GM06990 (cell line): ENCODE data around the gene TLX2.

Experiments
- DNase-seq: peaks from one replicate; pipeline ENCODE4 v3.0.0-alpha.2; 2011; ENCODE audit not compliant: insufficient read length; ENCODE audit errors: extremely low read depth
- H3K27me3 ChIP-seq: replicated peaks from 2 replicates; pipeline ENCODE4 v1.6.0; 2011; ENCODE audit warnings: low read length; ENCODE audit not compliant: control insufficient read depth, insufficient read depth
- H3K36me3 ChIP-seq: 2 replicates; pipeline ENCODE4 v1.5.1; 2011; ENCODE audit warnings: low read length; ENCODE audit not compliant: control insufficient read depth, insufficient read depth
- H3K4me3 ChIP-seq: replicated peaks from 2 replicates; pipeline ENCODE4 v1.5.1; 2011; ENCODE audit warnings: low read depth, mild to moderate bottlenecking, control low read depth, low read length
- TF ChIP-seq, protein P1 (sequence below): IDR thresholded peaks from 2 replicates; pipeline ENCODE4 v1.5.1; 2011; ENCODE audit warnings: low read length, control low read depth, mild to moderate bottlenecking, inconsistent platforms; ENCODE audit not compliant: insufficient read depth, poor library complexity, severe bottlenecking

The TLX2 gene

DNA sequence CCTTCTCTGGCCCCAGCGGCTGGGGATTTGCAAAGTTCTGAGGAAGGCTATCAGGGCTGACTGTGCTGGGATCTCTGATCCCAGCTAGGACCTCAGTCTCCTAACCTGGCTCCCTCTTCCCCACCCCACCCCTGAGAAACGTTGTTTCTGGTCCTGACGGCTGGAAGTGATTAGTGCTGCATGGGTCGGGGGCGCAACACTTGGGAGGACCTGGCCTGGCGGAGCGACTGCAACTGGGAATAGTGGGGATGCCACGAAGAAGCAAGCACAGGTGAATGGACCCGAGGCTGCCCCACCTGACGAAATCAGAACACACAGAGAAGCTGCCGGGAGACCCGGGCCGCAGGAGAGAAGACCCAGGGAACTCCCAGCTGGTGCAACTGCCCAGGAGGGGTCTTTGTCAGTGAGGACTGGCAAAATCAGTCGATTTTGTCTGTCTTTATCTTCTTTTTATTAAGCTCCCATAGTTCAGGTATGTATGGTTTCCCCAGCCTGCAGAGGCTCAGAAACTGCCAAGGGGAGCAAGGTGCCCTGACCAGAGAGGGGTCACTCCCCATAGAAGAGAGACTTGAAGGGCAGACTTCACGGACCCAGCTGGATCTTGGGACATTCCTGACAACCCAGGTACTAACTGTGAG, 14.2 kb upstream of the TLX2 start:
- TF ChIP-seq, protein P1, sequence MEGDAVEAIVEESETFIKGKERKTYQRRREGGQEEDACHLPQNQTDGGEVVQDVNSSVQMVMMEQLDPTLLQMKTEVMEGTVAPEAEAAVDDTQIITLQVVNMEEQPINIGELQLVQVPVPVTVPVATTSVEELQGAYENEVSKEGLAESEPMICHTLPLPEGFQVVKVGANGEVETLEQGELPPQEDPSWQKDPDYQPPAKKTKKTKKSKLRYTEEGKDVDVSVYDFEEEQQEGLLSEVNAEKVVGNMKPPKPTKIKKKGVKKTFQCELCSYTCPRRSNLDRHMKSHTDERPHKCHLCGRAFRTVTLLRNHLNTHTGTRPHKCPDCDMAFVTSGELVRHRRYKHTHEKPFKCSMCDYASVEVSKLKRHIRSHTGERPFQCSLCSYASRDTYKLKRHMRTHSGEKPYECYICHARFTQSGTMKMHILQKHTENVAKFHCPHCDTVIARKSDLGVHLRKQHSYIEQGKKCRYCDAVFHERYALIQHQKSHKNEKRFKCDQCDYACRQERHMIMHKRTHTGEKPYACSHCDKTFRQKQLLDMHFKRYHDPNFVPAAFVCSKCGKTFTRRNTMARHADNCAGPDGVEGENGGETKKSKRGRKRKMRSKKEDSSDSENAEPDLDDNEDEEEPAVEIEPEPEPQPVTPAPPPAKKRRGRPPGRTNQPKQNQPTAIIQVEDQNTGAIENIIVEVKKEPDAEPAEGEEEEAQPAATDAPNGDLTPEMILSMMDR, result no peak
- no peak overlapping the region for H3K4me3 ChIP-seq
- H3K27me3 ChIP-seq, result peaks cover 2% of the 10 kb centered on the region
- no peak for DNase-seq
- H3K36me3 ChIP-seq, result no peaks in the 10 kb centered on the region; the same call in 1 of the 2 replicates

DNA sequence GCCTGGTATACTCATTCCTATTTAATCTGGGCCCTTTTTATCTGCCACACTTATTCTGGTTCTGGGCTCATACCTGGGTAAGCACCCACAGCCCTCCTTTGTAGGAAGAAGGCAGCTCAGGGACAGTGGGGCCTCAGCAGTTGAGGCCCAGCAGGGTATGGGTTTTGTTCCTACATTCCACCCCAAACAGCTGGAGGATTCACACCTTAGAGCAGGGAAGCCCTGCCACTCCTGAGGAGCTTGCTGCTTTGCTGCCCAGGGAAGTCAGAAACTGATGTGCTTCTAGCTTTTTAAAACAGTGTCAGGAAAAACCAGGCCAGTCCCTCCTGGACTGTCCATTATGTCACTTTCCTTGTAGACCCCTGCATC, 13.7 kb upstream of the TLX2 start:
- Histone ChIP-seq H3K27me3 (peaks cover 2% of the 10 kb centered on the region), H3K36me3 (peaks cover 1% of the 10 kb centered on the region), H3K4me3 (no peak overlapping the region)
- TF ChIP-seq, protein P1, result no peak
- DNase-seq, result no peak

DNA sequence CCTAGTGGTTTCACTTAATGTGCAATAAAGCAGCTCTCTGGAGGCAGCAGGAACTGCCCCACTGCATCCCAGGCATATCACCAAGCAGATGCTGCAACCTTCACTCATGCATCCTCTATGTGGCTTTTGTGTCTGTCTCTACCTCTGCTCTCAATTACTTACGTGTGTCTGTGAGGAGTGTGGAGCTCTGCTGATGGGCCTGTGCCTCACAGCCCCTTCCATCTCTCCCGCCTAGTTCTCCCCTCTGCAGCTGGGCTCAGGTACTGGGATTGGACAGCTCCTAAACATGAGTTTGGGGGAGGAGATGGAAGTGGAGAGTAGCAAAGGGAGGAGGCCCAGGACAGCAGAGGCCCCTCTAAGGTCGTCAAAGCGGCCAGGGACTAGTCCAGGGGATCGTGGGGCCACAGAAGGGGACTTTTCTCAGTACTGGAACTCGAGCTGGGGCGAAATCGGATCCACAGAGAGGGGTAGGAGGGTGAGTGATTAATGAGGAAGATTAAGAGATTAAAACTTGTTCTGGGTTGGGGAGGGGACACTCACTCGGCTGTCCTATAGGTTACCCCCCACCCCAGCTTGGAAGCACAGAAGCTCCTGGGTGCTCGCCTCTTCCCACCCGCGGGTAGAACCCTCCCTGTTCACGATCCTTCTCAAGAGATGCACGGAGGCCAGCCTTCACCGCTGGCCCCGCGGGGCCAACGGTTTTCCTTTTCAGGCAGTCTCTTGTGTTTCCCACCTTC, 12.7 kb upstream of the TLX2 start:
- Histone ChIP-seq H3K27me3 (peaks cover 2% of the 10 kb centered on the region), H3K4me3 (no peak overlapping the region), H3K36me3 (peaks cover 4% of the 10 kb centered on the region)
- TF ChIP-seq, protein P1, result no peak
- DNase-seq, result no peak

DNA sequence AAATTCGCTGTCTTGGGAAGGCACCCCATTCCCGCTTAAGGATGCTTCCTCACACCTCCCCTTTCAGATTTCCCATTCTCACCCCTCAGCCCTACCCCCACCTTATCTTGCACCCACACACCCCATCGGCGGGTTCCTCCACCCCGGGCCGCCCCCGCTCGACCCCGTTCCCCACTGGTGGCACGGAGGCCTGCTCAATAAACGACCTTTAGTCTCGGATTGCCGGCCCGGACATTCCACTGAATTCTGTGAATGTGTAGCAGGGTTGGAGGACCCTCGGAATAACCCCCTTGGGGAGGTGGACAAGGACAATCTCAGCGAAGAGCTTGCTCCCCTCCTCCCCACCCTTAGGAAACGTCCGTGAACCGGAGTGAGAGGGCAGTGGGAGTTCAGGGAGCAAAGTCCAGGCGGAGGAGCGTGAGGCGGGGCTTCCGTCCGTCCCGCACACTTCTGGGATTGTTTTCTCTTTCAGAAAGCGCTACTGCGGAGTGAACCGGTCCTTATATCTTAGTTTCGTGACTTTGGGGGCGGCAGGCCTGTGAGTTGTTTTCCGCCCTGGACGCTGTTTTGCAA, 12.0 kb upstream of the TLX2 start:
- H3K27me3 ChIP-seq, result peaks cover 2% of the 10 kb centered on the region
- no peak for DNase-seq
- H3K4me3 ChIP-seq, result peak overlapping the region; percentile 71
- TF ChIP-seq, protein P1, result no peak
- H3K36me3 ChIP-seq, result peaks cover 4% of the 10 kb centered on the region

DNA sequence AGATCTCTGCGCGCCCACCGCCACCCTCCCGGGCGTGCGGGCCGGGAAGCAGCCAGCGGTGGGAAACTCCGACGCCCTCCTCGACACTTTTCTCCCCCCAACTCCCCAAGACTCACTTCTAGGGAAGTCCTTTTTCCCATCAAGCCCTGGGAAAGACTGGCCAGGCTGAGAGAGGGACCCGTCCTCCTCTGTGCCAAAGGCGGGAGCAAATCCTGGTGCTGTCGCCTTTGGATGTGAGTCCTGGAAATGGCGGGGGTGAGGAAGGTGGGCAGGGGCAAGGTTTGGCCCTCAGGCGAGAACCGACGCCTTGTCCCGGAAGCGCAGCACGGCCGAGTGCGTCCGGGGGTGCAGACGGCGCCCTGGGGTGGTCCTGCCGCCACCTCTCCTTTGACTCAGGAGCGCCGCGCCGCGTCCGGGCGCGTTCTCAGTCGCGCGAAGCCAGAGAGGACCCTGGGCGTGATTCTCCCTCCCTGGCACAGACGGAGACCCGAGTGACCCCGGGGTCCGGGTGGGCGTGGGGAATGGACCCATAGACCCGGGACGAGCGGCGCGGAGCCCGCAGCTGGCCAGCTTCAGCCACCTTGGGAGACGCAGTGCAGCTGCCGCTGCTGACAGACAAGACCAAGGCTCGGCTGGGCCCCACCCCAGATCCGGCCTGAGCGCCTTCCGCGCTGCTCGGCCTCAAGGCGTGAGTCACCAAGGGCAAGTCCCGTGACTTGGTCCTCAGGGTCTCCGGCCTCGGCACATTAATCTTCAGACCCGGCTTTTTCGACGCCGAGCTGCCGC, 11.3 kb upstream of the TLX2 start:
- Histone ChIP-seq H3K36me3 (peaks cover 4% of the 10 kb centered on the region), H3K27me3 (peaks cover 2% of the 10 kb centered on the region), H3K4me3 (peak overlapping the region; percentile 71)
- TF ChIP-seq, protein P1, result peak; percentile 69
- DNase-seq, result peak; percentile 83
